ENCODE measurements around the gene PLCH1. TPM values are rescaled to one million over a fixed set of nuclear protein-coding genes. Genes with fewer than 3 reads are reported as not detected.

The PLCH1 gene
- total and polyA plus RNA-seq, 9 of the 15 experiments (the other 6 are each of a cell fraction or from before 2014, with no cell fraction given) = 0.17 to 0.62 (median 0.40) TPM

- TF ChIP-seq BDP1 (IDR thresholded peaks at IDR 0.05; ENCODE audit: insufficient read depth, insufficient read length) (no peak), NFE2 (IDR thresholded peaks at IDR 0.05; ENCODE audit: low read depth) (peak; percentile 55), SMAD2 (IDR thresholded peaks at IDR 0.05; ENCODE audit: low read depth, low read length) (no peak), SMAD1 (IDR thresholded peaks at IDR 0.05; ENCODE audit: low read depth, low read length, partially characterized antibody) (peak; percentile 49), ZNF436 (CRISPR knock-in tag; IDR thresholded peaks at IDR 0.05) (no peak), HNRNPL (IDR thresholded peaks at IDR 0.05; ENCODE audit: low read depth, low read length) (no peak), HMBOX1 (IDR thresholded peaks at IDR 0.05) (peak; percentile 81), MTA2 (IDR thresholded peaks at IDR 0.05; ENCODE audit: low read depth) (peak; percentile 78), GABPB2 (CRISPR knock-in tag; conservative IDR thresholded peaks at IDR 0.05) (no peak), RBM22 (IDR thresholded peaks at IDR 0.05; ENCODE audit: low read depth, low read length, poor library complexity, severe bottlenecking) (no peak), ZZZ3 (IDR thresholded peaks at IDR 0.05) (no peak), ZNF584 (CRISPR knock-in tag; IDR thresholded peaks at IDR 0.05; ENCODE audit: low read depth) (peak; percentile 86), GTF2A2 (tag; IDR thresholded peaks at IDR 0.05) (no peak), NONO (IDR thresholded peaks at IDR 0.05; ENCODE audit: low read depth in 2 of 2, low read length in 1 of 2) (no peak), CBX3 (IDR thresholded peaks at IDR 0.05; ENCODE audit: borderline replicate concordance in 1 of 2, low read length in 2 of 2) (peak in 1 of 2 experiments; percentile 66; a peak in 2 of 3 replicates), ZNF134 (CRISPR knock-in tag; conservative IDR thresholded peaks at IDR 0.05) (no peak; the same call in 1 of the 2 replicates), C11orf30 (IDR thresholded peaks at IDR 0.05; ENCODE audit: low read depth) (peak; percentile 73), RBM14 (IDR thresholded peaks at IDR 0.05; ENCODE audit: borderline replicate concordance, insufficient read depth, low read depth, low read length) (no peak), NR2C2 (CRISPR knock-in tag; IDR thresholded peaks at IDR 0.05) (no peak), NR2C2 (tag; IDR thresholded peaks at IDR 0.05) (peak; percentile 17; the same call in 1 of the 2 replicates), ZC3H4 (CRISPR knock-in tag; IDR thresholded peaks at IDR 0.05; ENCODE audit: borderline replicate concordance) (no peak), SMARCC2 (IDR thresholded peaks at IDR 0.05; ENCODE audit: low read depth) (peak; percentile 53; the same call in 1 of the 2 replicates), NR4A1 (CRISPR knock-in tag; IDR thresholded peaks at IDR 0.05) (no peak), NR4A1 (tag; IDR thresholded peaks at IDR 0.05) (no peak), ZNF121 (CRISPR knock-in tag; conservative IDR thresholded peaks at IDR 0.05) (no peak), ZNF830 (CRISPR knock-in tag; IDR thresholded peaks at IDR 0.05) (no peak)
- TF ChIP-seq, protein P1, sequence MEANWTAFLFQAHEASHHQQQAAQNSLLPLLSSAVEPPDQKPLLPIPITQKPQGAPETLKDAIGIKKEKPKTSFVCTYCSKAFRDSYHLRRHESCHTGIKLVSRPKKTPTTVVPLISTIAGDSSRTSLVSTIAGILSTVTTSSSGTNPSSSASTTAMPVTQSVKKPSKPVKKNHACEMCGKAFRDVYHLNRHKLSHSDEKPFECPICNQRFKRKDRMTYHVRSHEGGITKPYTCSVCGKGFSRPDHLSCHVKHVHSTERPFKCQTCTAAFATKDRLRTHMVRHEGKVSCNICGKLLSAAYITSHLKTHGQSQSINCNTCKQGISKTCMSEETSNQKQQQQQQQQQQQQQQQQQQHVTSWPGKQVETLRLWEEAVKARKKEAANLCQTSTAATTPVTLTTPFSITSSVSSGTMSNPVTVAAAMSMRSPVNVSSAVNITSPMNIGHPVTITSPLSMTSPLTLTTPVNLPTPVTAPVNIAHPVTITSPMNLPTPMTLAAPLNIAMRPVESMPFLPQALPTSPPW (CRISPR knock-in tag; IDR thresholded peaks at IDR 0.05) = peak; percentile 40
- TF ChIP-seq, protein P2, sequence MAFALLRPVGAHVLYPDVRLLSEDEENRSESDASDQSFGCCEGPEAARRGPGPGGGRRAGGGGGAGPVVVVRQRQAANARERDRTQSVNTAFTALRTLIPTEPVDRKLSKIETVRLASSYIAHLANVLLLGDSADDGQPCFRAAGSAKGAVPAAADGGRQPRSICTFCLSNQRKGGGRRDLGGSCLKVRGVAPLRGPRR (CRISPR knock-in tag; IDR thresholded peaks at IDR 0.05) = no peak
Observed at GRCh38 chr3:155334914-155335723, 409.8 kb downstream of the PLCH1 start (continued).

Measured in K562 (cell line).